ENCODE data around the gene DLG5.

DLG5 gene

GRCh38 chr10:77821551-77821950, 105.0 kb downstream of the DLG5 start:
- no peak overlapping the region for H3K27ac Mint-ChIP-seq
- H3K27me3 Mint-ChIP-seq: no peaks in the 10 kb centered on the region
- no peak overlapping the region for H3K4me3 Mint-ChIP-seq
- H3K4me1 Mint-ChIP-seq: no peaks in the 10 kb centered on the region
- H3K9me3 Mint-ChIP-seq: no peaks in the 10 kb centered on the region
- H3K36me3 Mint-ChIP-seq: no peaks in the 10 kb centered on the region

- Mint-ChIP-seq H3K4me3 (no peak overlapping the region), H3K4me1 (no peaks in the 10 kb centered on the region), H3K27ac (no peak overlapping the region), H3K36me3 (no peaks in the 10 kb centered on the region), H3K27me3 (no peaks in the 10 kb centered on the region), H3K9me3 (no peaks in the 10 kb centered on the region)
These were observed 105.5 kb downstream of the DLG5 start for GRCh38 chr10:77821036-77821435.

- H3K4me3 Mint-ChIP-seq: no peak overlapping the region
- H3K27me3 Mint-ChIP-seq: no peaks in the 10 kb centered on the region
- H3K4me1 Mint-ChIP-seq: no peaks in the 10 kb centered on the region
- H3K9me3 Mint-ChIP-seq: no peaks in the 10 kb centered on the region
- no peak overlapping the region for H3K27ac Mint-ChIP-seq
- H3K36me3 Mint-ChIP-seq: no peaks in the 10 kb centered on the region
These were observed 106.2 kb downstream of the DLG5 start for GRCh38 chr10:77820349-77820748.

GRCh38 chr10:77819210-77820112, 107.1 kb downstream of the DLG5 start:
- no peaks in the 10 kb centered on the region for H3K27me3 Mint-ChIP-seq
- no peak overlapping the region for H3K4me3 Mint-ChIP-seq
- H3K27ac Mint-ChIP-seq: no peak overlapping the region
- H3K9me3 Mint-ChIP-seq: no peaks in the 10 kb centered on the region
- no peaks in the 10 kb centered on the region for H3K36me3 Mint-ChIP-seq
- no peaks in the 10 kb centered on the region for H3K4me1 Mint-ChIP-seq

- Mint-ChIP-seq H3K4me3 (no peak overlapping the region), H3K36me3 (no peaks in the 10 kb centered on the region), H3K9me3 (no peaks in the 10 kb centered on the region), H3K27ac (no peak overlapping the region), H3K4me1 (no peaks in the 10 kb centered on the region), H3K27me3 (no peaks in the 10 kb centered on the region)
These were observed 108.2 kb downstream of the DLG5 start for GRCh38 chr10:77818378-77818777.

GRCh38 chr10:77817541-77817940, 109.0 kb downstream of the DLG5 start:
- no peaks in the 10 kb centered on the region for H3K9me3 Mint-ChIP-seq
- H3K27me3 Mint-ChIP-seq: no peaks in the 10 kb centered on the region
- H3K27ac Mint-ChIP-seq: no peak overlapping the region
- H3K36me3 Mint-ChIP-seq: no peaks in the 10 kb centered on the region
- H3K4me1 Mint-ChIP-seq: no peaks in the 10 kb centered on the region
- no peak overlapping the region for H3K4me3 Mint-ChIP-seq

GRCh38 chr10:77816311-77816710, 110.2 kb downstream of the DLG5 start:
- Mint-ChIP-seq H3K9me3 (no peaks in the 10 kb centered on the region), H3K4me1 (no peaks in the 10 kb centered on the region), H3K36me3 (no peaks in the 10 kb centered on the region), H3K4me3 (no peak overlapping the region), H3K27ac (no peak overlapping the region), H3K27me3 (no peaks in the 10 kb centered on the region)

GRCh38 chr10:77812741-77813140, 113.8 kb downstream of the DLG5 start:
- no peaks in the 10 kb centered on the region for H3K9me3 Mint-ChIP-seq
- no peaks in the 10 kb centered on the region for H3K27me3 Mint-ChIP-seq
- H3K27ac Mint-ChIP-seq: no peak overlapping the region
- no peaks in the 10 kb centered on the region for H3K36me3 Mint-ChIP-seq
- no peaks in the 10 kb centered on the region for H3K4me1 Mint-ChIP-seq
- no peak overlapping the region for H3K4me3 Mint-ChIP-seq

GRCh38 chr10:77811831-77812430, 114.6 kb downstream of the DLG5 start:
- Mint-ChIP-seq H3K36me3 (no peaks in the 10 kb centered on the region), H3K27me3 (no peaks in the 10 kb centered on the region), H3K9me3 (no peaks in the 10 kb centered on the region), H3K4me1 (no peaks in the 10 kb centered on the region), H3K4me3 (no peak overlapping the region), H3K27ac (no peak overlapping the region)

- Mint-ChIP-seq H3K4me1 (no peaks in the 10 kb centered on the region), H3K9me3 (no peaks in the 10 kb centered on the region), H3K27ac (no peak overlapping the region), H3K36me3 (no peaks in the 10 kb centered on the region), H3K4me3 (no peak overlapping the region), H3K27me3 (no peaks in the 10 kb centered on the region)
These were observed 115.9 kb downstream of the DLG5 start for GRCh38 chr10:77810446-77811335.

- no peak overlapping the region for H3K4me3 Mint-ChIP-seq
- no peak overlapping the region for H3K27ac Mint-ChIP-seq
- no peaks in the 10 kb centered on the region for H3K9me3 Mint-ChIP-seq
- no peaks in the 10 kb centered on the region for H3K4me1 Mint-ChIP-seq
- H3K36me3 Mint-ChIP-seq: no peaks in the 10 kb centered on the region
- H3K27me3 Mint-ChIP-seq: no peaks in the 10 kb centered on the region
These were observed 117.2 kb downstream of the DLG5 start for GRCh38 chr10:77809336-77809735.

GRCh38 chr10:77807706-77808105, 118.8 kb downstream of the DLG5 start:
- Mint-ChIP-seq H3K4me1 (no peaks in the 10 kb centered on the region), H3K4me3 (no peak overlapping the region), H3K27ac (no peak overlapping the region), H3K36me3 (no peaks in the 10 kb centered on the region), H3K27me3 (no peaks in the 10 kb centered on the region), H3K9me3 (no peaks in the 10 kb centered on the region)

GRCh38 chr10:77806511-77807157, 119.9 kb downstream of the DLG5 start:
- H3K4me1 Mint-ChIP-seq: no peaks in the 10 kb centered on the region
- H3K27ac Mint-ChIP-seq: no peak overlapping the region
- no peaks in the 10 kb centered on the region for H3K27me3 Mint-ChIP-seq
- no peaks in the 10 kb centered on the region for H3K36me3 Mint-ChIP-seq
- no peaks in the 10 kb centered on the region for H3K9me3 Mint-ChIP-seq
- no peak overlapping the region for H3K4me3 Mint-ChIP-seq

GRCh38 chr10:77805676-77806075, 120.9 kb downstream of the DLG5 start:
- Mint-ChIP-seq H3K36me3 (no peaks in the 10 kb centered on the region), H3K9me3 (no peaks in the 10 kb centered on the region), H3K27ac (no peak overlapping the region), H3K4me1 (peaks cover 6% of the 10 kb centered on the region), H3K27me3 (no peaks in the 10 kb centered on the region), H3K4me3 (no peak overlapping the region)

- H3K4me1 Mint-ChIP-seq: peaks cover 6% of the 10 kb centered on the region
- no peaks in the 10 kb centered on the region for H3K36me3 Mint-ChIP-seq
- no peaks in the 10 kb centered on the region for H3K9me3 Mint-ChIP-seq
These were observed 122.2 kb downstream of the DLG5 start for GRCh38 chr10:77804371-77804770.

More at GRCh38 chr10:77804371-77804770, 122.2 kb downstream of the DLG5 start:
- Mint-ChIP-seq H3K27ac (no peak overlapping the region), H3K4me3 (no peak overlapping the region), H3K27me3 (no peaks in the 10 kb centered on the region)

All from activated naive CD4-positive, alpha-beta T cell treated with anti-CD3 and anti-CD28 coated beads, Interleukin-2, amount 50 U/mL, for 24 hours (primary cell).